Measurements from ENCODE around the gene NFIA. TPM values are rescaled to one million over a fixed set of nuclear protein-coding genes. Genes with fewer than 3 reads are reported as not detected.
"Not testable (repeated sequence)": the region's sequence is repeated elsewhere in the genome, so short reads cannot be mapped to it uniquely, and the experiment has no call there.

NFIA gene
- polyA plus RNA-seq, 4 donors, result 1.6 to 9.7 (median 4.9) TPM

- WGBS, 3 donors, result 69 to 86% (median 78%) methylated on average over 7 of the region's 7 CpGs
- no peak for FAIRE-seq
- no peaks in the 10 kb centered on the region for H3K27me3 ChIP-seq (ENCODE audit: control insufficient read depth in 3 of 3, insufficient read depth in 3 of 3, low read length in 3 of 3)
These were observed 194.8 kb downstream of the NFIA start for GRCh38 chr1:61277121-61277690.

GRCh38 chr1:61278503-61278902 lies 196.1 kb downstream of the NFIA start:
- H3K9me3 ChIP-seq (ENCODE audit: control insufficient read depth in 2 of 2, insufficient read depth in 1 of 2, low read depth in 1 of 2, low read length in 1 of 2); H3K27ac ChIP-seq (ENCODE audit: low read depth in 1 of 3, low read length in 2 of 3); H3K36me3 ChIP-seq (ENCODE audit: control insufficient read depth in 3 of 3, insufficient read depth in 2 of 3, low read depth in 1 of 3, low read length in 3 of 3); H3K27me3 ChIP-seq (ENCODE audit: control insufficient read depth in 3 of 3, insufficient read depth in 3 of 3, low read length in 3 of 3); H3K4me3 ChIP-seq (ENCODE audit: low read depth in 1 of 3, low read length in 3 of 3); DNase-seq; FAIRE-seq; H3K4me1 ChIP-seq (ENCODE audit: control insufficient read depth in 3 of 3, insufficient read depth in 2 of 3, low read depth in 1 of 3, low read length in 2 of 3): not testable (repeated sequence)
- 87 to 94% (median 94%) methylated on average over 8 of the region's 8 CpGs for WGBS, 3 donors

More at GRCh38 chr1:61277121-61277690, 194.8 kb downstream of the NFIA start:
- Histone ChIP-seq H3K9me3 (ENCODE audit: control insufficient read depth in 2 of 2, insufficient read depth in 1 of 2, low read depth in 1 of 2, low read length in 1 of 2) (no peaks in the 10 kb centered on the region), H3K36me3 (ENCODE audit: control insufficient read depth in 3 of 3, insufficient read depth in 2 of 3, low read depth in 1 of 3, low read length in 3 of 3) (peaks cover 0 to 7% (median 0%) of the 10 kb centered on the region in 3 donors), H3K4me1 (ENCODE audit: control insufficient read depth in 3 of 3, insufficient read depth in 2 of 3, low read depth in 1 of 3, low read length in 2 of 3) (no peaks in the 10 kb centered on the region), H3K27ac (ENCODE audit: low read depth in 1 of 3, low read length in 2 of 3) (peak overlapping the region in 1 of 3 donors; percentile 75), H3K4me3 (ENCODE audit: low read depth in 1 of 3, low read length in 3 of 3) (no peak overlapping the region)
- DNase-seq, result no peak

- DNase-seq, result no peak
- no peaks in the 10 kb centered on the region for H3K9me3 ChIP-seq (ENCODE audit: control insufficient read depth in 2 of 2, insufficient read depth in 1 of 2, low read depth in 1 of 2, low read length in 1 of 2)
- peaks cover 0 to 7% (median 0%) of the 10 kb centered on the region in 3 donors for H3K36me3 ChIP-seq (ENCODE audit: control insufficient read depth in 3 of 3, insufficient read depth in 2 of 3, low read depth in 1 of 3, low read length in 3 of 3)
- no peak overlapping the region for H3K4me3 ChIP-seq (ENCODE audit: low read depth in 1 of 3, low read length in 3 of 3)
- no peak for FAIRE-seq
- H3K27me3 ChIP-seq (ENCODE audit: control insufficient read depth in 3 of 3, insufficient read depth in 3 of 3, low read length in 3 of 3), result no peaks in the 10 kb centered on the region
- 68 to 75% (median 73%) methylated on average over 1 of the region's 1 CpG for whole genome bisulfite sequencing, 3 donors
- no peaks in the 10 kb centered on the region for H3K4me1 ChIP-seq (ENCODE audit: control insufficient read depth in 3 of 3, insufficient read depth in 2 of 3, low read depth in 1 of 3, low read length in 2 of 3)
- no peak overlapping the region for H3K27ac ChIP-seq (ENCODE audit: low read depth in 1 of 3, low read length in 2 of 3)
These were observed 196.6 kb downstream of the NFIA start for GRCh38 chr1:61278966-61279365.

- DNase-seq (no peak), FAIRE-seq (no peak)
- WGBS, 3 donors, result 77 to 90% (median 90%) methylated on average over 4 of the region's 4 CpGs
- H3K27me3 ChIP-seq (ENCODE audit: control insufficient read depth in 3 of 3, insufficient read depth in 3 of 3, low read length in 3 of 3), result no peaks in the 10 kb centered on the region
- H3K27ac ChIP-seq (ENCODE audit: low read depth in 1 of 3, low read length in 2 of 3), result no peak overlapping the region
- H3K4me3 ChIP-seq (ENCODE audit: low read depth in 1 of 3, low read length in 3 of 3), result no peak overlapping the region
- peaks cover 0 to 7% (median 0%) of the 10 kb centered on the region in 3 donors for H3K36me3 ChIP-seq (ENCODE audit: control insufficient read depth in 3 of 3, insufficient read depth in 2 of 3, low read depth in 1 of 3, low read length in 3 of 3)
- H3K9me3 ChIP-seq (ENCODE audit: control insufficient read depth in 2 of 2, insufficient read depth in 1 of 2, low read depth in 1 of 2, low read length in 1 of 2), result no peaks in the 10 kb centered on the region
- no peaks in the 10 kb centered on the region for H3K4me1 ChIP-seq (ENCODE audit: control insufficient read depth in 3 of 3, insufficient read depth in 2 of 3, low read depth in 1 of 3, low read length in 2 of 3)
These were observed 197.2 kb downstream of the NFIA start for GRCh38 chr1:61279570-61279969.

GRCh38 chr1:61280452-61280851 lies 198.1 kb downstream of the NFIA start:
- H3K4me1 ChIP-seq (ENCODE audit: control insufficient read depth in 3 of 3, insufficient read depth in 2 of 3, low read depth in 1 of 3, low read length in 2 of 3), result no peaks in the 10 kb centered on the region
- H3K36me3 ChIP-seq (ENCODE audit: control insufficient read depth in 3 of 3, insufficient read depth in 2 of 3, low read depth in 1 of 3, low read length in 3 of 3), result peaks cover 0 to 7% (median 0%) of the 10 kb centered on the region in 3 donors
- no peaks in the 10 kb centered on the region for H3K27me3 ChIP-seq (ENCODE audit: control insufficient read depth in 3 of 3, insufficient read depth in 3 of 3, low read length in 3 of 3)
- no peaks in the 10 kb centered on the region for H3K9me3 ChIP-seq (ENCODE audit: control insufficient read depth in 2 of 2, insufficient read depth in 1 of 2, low read depth in 1 of 2, low read length in 1 of 2)
- DNase-seq (no peak), FAIRE-seq (no peak)
- 80 to 96% (median 88%) methylated on average over 5 of the region's 5 CpGs for WGBS, 3 donors
- no peak overlapping the region for H3K27ac ChIP-seq (ENCODE audit: low read depth in 1 of 3, low read length in 2 of 3)
- H3K4me3 ChIP-seq (ENCODE audit: low read depth in 1 of 3, low read length in 3 of 3), result no peak overlapping the region

GRCh38 chr1:61282387-61282786 lies 200.0 kb downstream of the NFIA start:
- Histone ChIP-seq H3K9me3 (ENCODE audit: control insufficient read depth in 2 of 2, insufficient read depth in 1 of 2, low read depth in 1 of 2, low read length in 1 of 2) (no peaks in the 10 kb centered on the region), H3K27ac (ENCODE audit: low read depth in 1 of 3, low read length in 2 of 3) (no peak overlapping the region), H3K4me3 (ENCODE audit: low read depth in 1 of 3, low read length in 3 of 3) (no peak overlapping the region), H3K27me3 (ENCODE audit: control insufficient read depth in 3 of 3, insufficient read depth in 3 of 3, low read length in 3 of 3) (no peaks in the 10 kb centered on the region), H3K36me3 (ENCODE audit: control insufficient read depth in 3 of 3, insufficient read depth in 2 of 3, low read depth in 1 of 3, low read length in 3 of 3) (peaks cover 0 to 6% (median 0%) of the 10 kb centered on the region in 3 donors), H3K4me1 (ENCODE audit: control insufficient read depth in 3 of 3, insufficient read depth in 2 of 3, low read depth in 1 of 3, low read length in 2 of 3) (no peaks in the 10 kb centered on the region)
- 64 to 72% (median 70%) methylated on average over 3 of the region's 3 CpGs for WGBS, 3 donors
- no peak for DNase-seq
- no peak for FAIRE-seq

GRCh38 chr1:61284248-61284854 lies 202.0 kb downstream of the NFIA start:
- Histone ChIP-seq H3K27me3 (ENCODE audit: control insufficient read depth in 3 of 3, insufficient read depth in 3 of 3, low read length in 3 of 3) (no peaks in the 10 kb centered on the region), H3K4me3 (ENCODE audit: low read depth in 1 of 3, low read length in 3 of 3) (no peak overlapping the region), H3K4me1 (ENCODE audit: control insufficient read depth in 3 of 3, insufficient read depth in 2 of 3, low read depth in 1 of 3, low read length in 2 of 3) (no peaks in the 10 kb centered on the region), H3K36me3 (ENCODE audit: control insufficient read depth in 3 of 3, insufficient read depth in 2 of 3, low read depth in 1 of 3, low read length in 3 of 3) (no peaks in the 10 kb centered on the region), H3K27ac (ENCODE audit: low read depth in 1 of 3, low read length in 2 of 3) (no peak overlapping the region), H3K9me3 (ENCODE audit: control insufficient read depth in 2 of 2, insufficient read depth in 1 of 2, low read depth in 1 of 2, low read length in 1 of 2) (no peaks in the 10 kb centered on the region)
- no peak for DNase-seq
- 81 to 90% (median 86%) methylated on average over 3 of the region's 3 CpGs for WGBS, 3 donors
- FAIRE-seq, result no peak

- 92 to 97% (median 96%) methylated on average over 5 of the region's 5 CpGs for WGBS, 3 donors
- H3K27ac ChIP-seq (ENCODE audit: low read depth in 1 of 3, low read length in 2 of 3), result no peak overlapping the region
- no peaks in the 10 kb centered on the region for H3K27me3 ChIP-seq (ENCODE audit: control insufficient read depth in 3 of 3, insufficient read depth in 3 of 3, low read length in 3 of 3)
- no peaks in the 10 kb centered on the region for H3K9me3 ChIP-seq (ENCODE audit: control insufficient read depth in 2 of 2, insufficient read depth in 1 of 2, low read depth in 1 of 2, low read length in 1 of 2)
- H3K4me1 ChIP-seq (ENCODE audit: control insufficient read depth in 3 of 3, insufficient read depth in 2 of 3, low read depth in 1 of 3, low read length in 2 of 3), result no peaks in the 10 kb centered on the region
- H3K36me3 ChIP-seq (ENCODE audit: control insufficient read depth in 3 of 3, insufficient read depth in 2 of 3, low read depth in 1 of 3, low read length in 3 of 3), result no peaks in the 10 kb centered on the region
- DNase-seq, result no peak
- no peak for FAIRE-seq
- H3K4me3 ChIP-seq (ENCODE audit: low read depth in 1 of 3, low read length in 3 of 3), result no peak overlapping the region
These were observed 202.6 kb downstream of the NFIA start for GRCh38 chr1:61284936-61285335.

Data from small intestine (tissue), 7 donors.